ENCODE data around the gene TBL1X. TPM values are rescaled to one million over a fixed set of nuclear protein-coding genes. Genes with fewer than 3 reads are reported as not detected.

The TBL1X gene
- total RNA-seq, 2 donors from 2014 or later, result 16.3 to 18.9 TPM

- H3K27ac ChIP-seq, result no peak overlapping the region
- no peaks in the 10 kb centered on the region for H3K36me3 ChIP-seq
- H3K27me3 ChIP-seq, result no peaks in the 10 kb centered on the region
- DNase-seq, result no peak
- no peak for TF ChIP-seq CTCF (IDR thresholded peaks at IDR 0.05)
- H3K9me3 ChIP-seq, result no peaks in the 10 kb centered on the region
- H3K4me1 ChIP-seq, result no peaks in the 10 kb centered on the region
- H3K4me3 ChIP-seq, result no peak overlapping the region
- no peak overlapping the region for H3K9ac ChIP-seq (ENCODE audit: low read depth in 2 of 2, low read length in 2 of 2)
- intact Hi-C loops (cut with DNase I), result loop anchor here (10.0 kb wide), 2 partner anchors 347 to 957 kb away; no protein-coding TSS in a partner anchor
Measured at GRCh38 chrX:9701790-9702189, 236.9 kb downstream of the TBL1X start.

DNA sequence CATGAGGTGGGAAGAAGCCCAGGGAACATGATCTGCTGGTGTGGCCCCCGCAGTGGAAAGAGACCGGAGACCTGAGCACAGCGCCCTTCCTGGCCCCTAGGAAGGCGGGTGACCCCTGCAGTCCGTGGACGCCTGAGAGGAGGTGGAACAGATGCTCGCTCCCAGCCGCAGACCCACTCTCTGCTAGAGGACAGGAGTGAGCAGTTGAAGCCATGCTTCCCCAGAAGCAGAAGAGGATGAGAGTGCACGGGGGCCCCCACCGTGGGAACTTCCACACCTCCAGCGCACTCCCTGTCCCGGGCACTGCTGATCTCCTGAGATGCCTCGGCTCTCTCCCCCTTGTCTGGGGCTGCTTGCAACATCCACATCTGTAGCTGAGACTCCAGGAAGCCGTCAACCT, 238.5 kb downstream of the TBL1X start:
- no peak for DNase-seq
- intact Hi-C loops (cut with DNase I), result loop anchor here (10.0 kb wide), 2 partner anchors 349 to 959 kb away; no protein-coding TSS in a partner anchor

GRCh38 chrX:9704876-9705465, 240.1 kb downstream of the TBL1X start:
- H3K4me3 ChIP-seq, result no peak overlapping the region
- no peaks in the 10 kb centered on the region for H3K9me3 ChIP-seq
- H3K4me1 ChIP-seq, result no peaks in the 10 kb centered on the region
- H3K36me3 ChIP-seq, result no peaks in the 10 kb centered on the region
- H3K9ac ChIP-seq (ENCODE audit: low read depth in 2 of 2, low read length in 2 of 2), result no peak overlapping the region
- DNase-seq, result no peak
- H3K27me3 ChIP-seq, result no peaks in the 10 kb centered on the region
- intact Hi-C loops (cut with DNase I), result loop anchor here (5.0 to 10.0 kb wide), 4 partner anchors 350 to 960 kb away; no protein-coding TSS in a partner anchor
- no peak for TF ChIP-seq CTCF (IDR thresholded peaks at IDR 0.05)
- H3K27ac ChIP-seq, result no peak overlapping the region

More for the DNA sequence above, 238.5 kb downstream of the TBL1X start:
- H3K27ac ChIP-seq, result no peak overlapping the region
- H3K9ac ChIP-seq (ENCODE audit: low read depth in 2 of 2, low read length in 2 of 2), result no peak overlapping the region
- no peak for TF ChIP-seq CTCF (IDR thresholded peaks at IDR 0.05)
- no peak overlapping the region for H3K4me3 ChIP-seq
- H3K36me3 ChIP-seq, result no peaks in the 10 kb centered on the region
- H3K4me1 ChIP-seq, result no peaks in the 10 kb centered on the region
- no peaks in the 10 kb centered on the region for H3K27me3 ChIP-seq
- no peaks in the 10 kb centered on the region for H3K9me3 ChIP-seq

DNA sequence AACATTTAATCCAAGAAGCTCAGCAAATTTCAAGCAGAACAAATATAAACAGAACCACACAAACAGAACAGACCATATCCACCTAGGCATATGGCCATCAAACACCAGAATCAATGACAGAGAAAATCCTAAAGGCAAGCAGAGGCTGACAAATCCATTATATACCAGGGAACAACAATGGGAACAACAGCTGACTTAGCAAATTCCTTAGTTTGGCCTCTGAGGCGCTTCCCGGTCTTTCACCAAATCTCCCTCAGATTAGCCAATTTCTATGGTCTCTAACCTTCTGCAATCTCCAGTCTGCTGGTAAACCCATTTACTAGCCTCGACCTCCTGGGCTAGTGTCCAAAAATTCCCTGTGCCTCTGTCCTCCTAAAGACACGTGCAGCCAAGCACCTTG, 241.6 kb downstream of the TBL1X start:
- H3K27ac ChIP-seq, result no peak overlapping the region
- no peaks in the 10 kb centered on the region for H3K9me3 ChIP-seq
- no peak for TF ChIP-seq CTCF (IDR thresholded peaks at IDR 0.05)
- no peaks in the 10 kb centered on the region for H3K27me3 ChIP-seq
- no peaks in the 10 kb centered on the region for H3K36me3 ChIP-seq
- no peak overlapping the region for H3K9ac ChIP-seq (ENCODE audit: low read depth in 2 of 2, low read length in 2 of 2)
- H3K4me1 ChIP-seq, result no peaks in the 10 kb centered on the region
- DNase-seq, result no peak
- H3K4me3 ChIP-seq, result no peak overlapping the region
- intact Hi-C loops (cut with DNase I), result loop anchor here (5.0 to 10.0 kb wide), 4 partner anchors 352 to 962 kb away; no protein-coding TSS in a partner anchor

- Histone ChIP-seq H3K9ac (ENCODE audit: low read depth in 2 of 2, low read length in 2 of 2) (no peak overlapping the region), H3K27ac (no peak overlapping the region), H3K9me3 (no peaks in the 10 kb centered on the region), H3K4me3 (no peak overlapping the region), H3K27me3 (no peaks in the 10 kb centered on the region), H3K36me3 (no peaks in the 10 kb centered on the region), H3K4me1 (no peaks in the 10 kb centered on the region)
- TF ChIP-seq CTCF (IDR thresholded peaks at IDR 0.05), result no peak
- intact Hi-C loops (cut with DNase I), result loop anchor here (5.0 to 10.0 kb wide), 4 partner anchors 353 to 963 kb away; no protein-coding TSS in a partner anchor
- DNase-seq, result no peak
Measured at GRCh38 chrX:9707306-9708033, 242.6 kb downstream of the TBL1X start.

All from colonic mucosa (tissue), 4 donors.